ENCODE results near the gene VAC14.

VAC14 gene

GRCh38 chr16:70774261-70774660 is 26.7 kb downstream of the VAC14 start:
- 95% methylated on average over 13 of the region's 13 CpGs for WGBS, 2 experiments
- H3K27ac ChIP-seq (ENCODE audit: insufficient read depth, low read depth, low read length, poor library complexity, severe bottlenecking), result no peak overlapping the region
- H3K36me3 ChIP-seq (ENCODE audit: control insufficient read depth, insufficient read depth, low read length), result no peaks in the 10 kb centered on the region
- no peak overlapping the region for H3K4me3 ChIP-seq (ENCODE audit: insufficient read depth, low read depth, low read length)
- no peaks in the 10 kb centered on the region for H3K27me3 ChIP-seq (ENCODE audit: control insufficient read depth, insufficient read depth, low read length, poor library complexity, severe bottlenecking)
- no peaks in the 10 kb centered on the region for H3K9me3 ChIP-seq (ENCODE audit: control insufficient read depth, low read length)
- H3K4me1 ChIP-seq (ENCODE audit: control insufficient read depth, insufficient read depth, low read length), result no peaks in the 10 kb centered on the region

GRCh38 chr16:70772493-70772892 is 28.5 kb downstream of the VAC14 start:
- 91 to 100% methylated on average over 1 of the region's 1 CpG for WGBS, 2 experiments
- Histone ChIP-seq H3K27ac (ENCODE audit: insufficient read depth, low read depth, low read length, poor library complexity, severe bottlenecking) (no peak overlapping the region), H3K36me3 (ENCODE audit: control insufficient read depth, insufficient read depth, low read length) (no peaks in the 10 kb centered on the region), H3K4me3 (ENCODE audit: insufficient read depth, low read depth, low read length) (no peak overlapping the region), H3K9me3 (ENCODE audit: control insufficient read depth, low read length) (no peaks in the 10 kb centered on the region), H3K4me1 (ENCODE audit: control insufficient read depth, insufficient read depth, low read length) (no peaks in the 10 kb centered on the region), H3K27me3 (ENCODE audit: control insufficient read depth, insufficient read depth, low read length, poor library complexity, severe bottlenecking) (no peaks in the 10 kb centered on the region)

- Histone ChIP-seq H3K4me1 (ENCODE audit: control insufficient read depth, insufficient read depth, low read length) (no peaks in the 10 kb centered on the region), H3K36me3 (ENCODE audit: control insufficient read depth, insufficient read depth, low read length) (no peaks in the 10 kb centered on the region), H3K4me3 (ENCODE audit: insufficient read depth, low read depth, low read length) (no peak overlapping the region), H3K27ac (ENCODE audit: insufficient read depth, low read depth, low read length, poor library complexity, severe bottlenecking) (no peak overlapping the region), H3K9me3 (ENCODE audit: control insufficient read depth, low read length) (no peaks in the 10 kb centered on the region), H3K27me3 (ENCODE audit: control insufficient read depth, insufficient read depth, low read length, poor library complexity, severe bottlenecking) (no peaks in the 10 kb centered on the region)
- 61 to 62% methylated on average over 14 of the region's 15 CpGs for WGBS, 2 experiments
These were observed 30.1 kb downstream of the VAC14 start for GRCh38 chr16:70770626-70771552.

- H3K4me1 ChIP-seq (ENCODE audit: control insufficient read depth, insufficient read depth, low read length), result no peaks in the 10 kb centered on the region
- H3K36me3 ChIP-seq (ENCODE audit: control insufficient read depth, insufficient read depth, low read length), result no peaks in the 10 kb centered on the region
- no peak overlapping the region for H3K4me3 ChIP-seq (ENCODE audit: insufficient read depth, low read depth, low read length)
- no peaks in the 10 kb centered on the region for H3K27me3 ChIP-seq (ENCODE audit: control insufficient read depth, insufficient read depth, low read length, poor library complexity, severe bottlenecking)
- WGBS, 2 experiments, result 95% methylated on average over 9 of the region's 9 CpGs
- H3K27ac ChIP-seq (ENCODE audit: insufficient read depth, low read depth, low read length, poor library complexity, severe bottlenecking), result no peak overlapping the region
- no peaks in the 10 kb centered on the region for H3K9me3 ChIP-seq (ENCODE audit: control insufficient read depth, low read length)
These were observed 30.7 kb downstream of the VAC14 start for GRCh38 chr16:70770291-70770625.

- no peaks in the 10 kb centered on the region for H3K27me3 ChIP-seq (ENCODE audit: control insufficient read depth, insufficient read depth, low read length, poor library complexity, severe bottlenecking)
- no peaks in the 10 kb centered on the region for H3K4me1 ChIP-seq (ENCODE audit: control insufficient read depth, insufficient read depth, low read length)
- H3K36me3 ChIP-seq (ENCODE audit: control insufficient read depth, insufficient read depth, low read length), result no peaks in the 10 kb centered on the region
- H3K4me3 ChIP-seq (ENCODE audit: insufficient read depth, low read depth, low read length), result no peak overlapping the region
- H3K9me3 ChIP-seq (ENCODE audit: control insufficient read depth, low read length), result no peaks in the 10 kb centered on the region
- H3K27ac ChIP-seq (ENCODE audit: insufficient read depth, low read depth, low read length, poor library complexity, severe bottlenecking), result no peak overlapping the region
- 90 to 93% methylated on average over 8 of the region's 8 CpGs for WGBS, 2 experiments
These were observed 31.2 kb downstream of the VAC14 start for GRCh38 chr16:70769761-70770160.

GRCh38 chr16:70769131-70769530 is 31.8 kb downstream of the VAC14 start:
- no peaks in the 10 kb centered on the region for H3K4me1 ChIP-seq (ENCODE audit: control insufficient read depth, insufficient read depth, low read length)
- no peaks in the 10 kb centered on the region for H3K27me3 ChIP-seq (ENCODE audit: control insufficient read depth, insufficient read depth, low read length, poor library complexity, severe bottlenecking)
- no peak overlapping the region for H3K4me3 ChIP-seq (ENCODE audit: insufficient read depth, low read depth, low read length)
- no peaks in the 10 kb centered on the region for H3K36me3 ChIP-seq (ENCODE audit: control insufficient read depth, insufficient read depth, low read length)
- no peaks in the 10 kb centered on the region for H3K9me3 ChIP-seq (ENCODE audit: control insufficient read depth, low read length)
- no peak overlapping the region for H3K27ac ChIP-seq (ENCODE audit: insufficient read depth, low read depth, low read length, poor library complexity, severe bottlenecking)
- 94 to 96% methylated on average over 8 of the region's 8 CpGs for WGBS, 2 experiments

GRCh38 chr16:70768203-70768580 is 32.8 kb downstream of the VAC14 start:
- no peaks in the 10 kb centered on the region for H3K9me3 ChIP-seq (ENCODE audit: control insufficient read depth, low read length)
- 84 to 89% methylated on average over 5 of the region's 5 CpGs for WGBS, 2 experiments
- H3K4me1 ChIP-seq (ENCODE audit: control insufficient read depth, insufficient read depth, low read length), result no peaks in the 10 kb centered on the region
- no peak overlapping the region for H3K27ac ChIP-seq (ENCODE audit: insufficient read depth, low read depth, low read length, poor library complexity, severe bottlenecking)
- no peak overlapping the region for H3K4me3 ChIP-seq (ENCODE audit: insufficient read depth, low read depth, low read length)
- no peaks in the 10 kb centered on the region for H3K27me3 ChIP-seq (ENCODE audit: control insufficient read depth, insufficient read depth, low read length, poor library complexity, severe bottlenecking)
- H3K36me3 ChIP-seq (ENCODE audit: control insufficient read depth, insufficient read depth, low read length), result no peaks in the 10 kb centered on the region

- no peaks in the 10 kb centered on the region for H3K4me1 ChIP-seq (ENCODE audit: control insufficient read depth, insufficient read depth, low read length)
- H3K27me3 ChIP-seq (ENCODE audit: control insufficient read depth, insufficient read depth, low read length, poor library complexity, severe bottlenecking), result no peaks in the 10 kb centered on the region
- H3K4me3 ChIP-seq (ENCODE audit: insufficient read depth, low read depth, low read length), result no peak overlapping the region
- no peaks in the 10 kb centered on the region for H3K9me3 ChIP-seq (ENCODE audit: control insufficient read depth, low read length)
- 96 to 97% methylated on average over 3 to 4 of the region's 4 CpGs for WGBS, 2 experiments
- no peak overlapping the region for H3K27ac ChIP-seq (ENCODE audit: insufficient read depth, low read depth, low read length, poor library complexity, severe bottlenecking)
- no peaks in the 10 kb centered on the region for H3K36me3 ChIP-seq (ENCODE audit: control insufficient read depth, insufficient read depth, low read length)
These were observed 33.4 kb downstream of the VAC14 start for GRCh38 chr16:70767377-70768202.

GRCh38 chr16:70766658-70767057 is 34.3 kb downstream of the VAC14 start:
- no peaks in the 10 kb centered on the region for H3K36me3 ChIP-seq (ENCODE audit: control insufficient read depth, insufficient read depth, low read length)
- no peaks in the 10 kb centered on the region for H3K4me1 ChIP-seq (ENCODE audit: control insufficient read depth, insufficient read depth, low read length)
- 91 to 92% methylated on average over 4 of the region's 4 CpGs for WGBS, 2 experiments
- no peaks in the 10 kb centered on the region for H3K27me3 ChIP-seq (ENCODE audit: control insufficient read depth, insufficient read depth, low read length, poor library complexity, severe bottlenecking)
- no peaks in the 10 kb centered on the region for H3K9me3 ChIP-seq (ENCODE audit: control insufficient read depth, low read length)
- no peak overlapping the region for H3K4me3 ChIP-seq (ENCODE audit: insufficient read depth, low read depth, low read length)
- no peak overlapping the region for H3K27ac ChIP-seq (ENCODE audit: insufficient read depth, low read depth, low read length, poor library complexity, severe bottlenecking)

GRCh38 chr16:70766176-70766575 is 34.8 kb downstream of the VAC14 start:
- Histone ChIP-seq H3K36me3 (ENCODE audit: control insufficient read depth, insufficient read depth, low read length) (no peaks in the 10 kb centered on the region), H3K4me3 (ENCODE audit: insufficient read depth, low read depth, low read length) (no peak overlapping the region), H3K4me1 (ENCODE audit: control insufficient read depth, insufficient read depth, low read length) (no peaks in the 10 kb centered on the region), H3K27me3 (ENCODE audit: control insufficient read depth, insufficient read depth, low read length, poor library complexity, severe bottlenecking) (no peaks in the 10 kb centered on the region), H3K27ac (ENCODE audit: insufficient read depth, low read depth, low read length, poor library complexity, severe bottlenecking) (no peak overlapping the region), H3K9me3 (ENCODE audit: control insufficient read depth, low read length) (no peaks in the 10 kb centered on the region)
- WGBS, 2 experiments, result 96 to 97% methylated on average over 8 of the region's 8 CpGs

All from ectodermal cell (in vitro differentiated cells).